ENCODE data around the gene NXPH3. TPM values are rescaled to one million over a fixed set of nuclear protein-coding genes. Genes with fewer than 3 reads are reported as not detected.

The NXPH3 gene
- total RNA-seq, 1 experiment from 2014 or later, result 0.10 TPM

DNA sequence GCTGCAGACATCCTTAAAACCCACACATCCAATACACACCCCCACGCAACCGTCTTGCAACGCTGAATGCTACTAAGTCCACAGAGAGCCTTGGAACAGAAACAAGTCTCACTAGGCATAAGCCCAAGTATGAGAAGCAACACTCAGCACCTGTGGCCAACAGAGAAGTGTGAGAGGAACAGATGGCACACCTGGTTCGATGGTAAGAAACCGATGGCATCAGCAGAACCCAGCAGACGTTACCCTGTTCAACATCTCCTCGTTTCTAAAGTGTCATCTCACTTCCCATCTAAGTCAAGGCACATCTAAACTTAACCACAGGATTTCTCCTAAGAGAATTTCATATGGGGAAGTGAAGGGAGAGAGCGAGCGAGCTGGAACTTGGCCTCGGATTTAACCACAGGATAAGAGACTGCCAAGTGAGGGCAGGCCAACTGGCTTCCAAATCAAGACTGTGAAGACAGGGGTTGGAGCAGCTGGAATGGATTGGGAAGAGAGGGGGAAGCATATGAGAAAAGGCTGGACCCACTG is 41.0 kb downstream of the NXPH3 start:
- Histone ChIP-seq H3K27ac (ENCODE audit: low read depth, low read length) (no peak overlapping the region), H3K4me3 (replicated peaks in 1 of 2; ENCODE audit: low read depth in 1 of 2, low read length in 2 of 2) (no peak overlapping the region), H3K4me1 (ENCODE audit: control insufficient read depth in 1 of 2, insufficient read depth in 2 of 2, low read length in 2 of 2) (no peaks in the 10 kb centered on the region), H3K9ac (ENCODE audit: low read length) (no peak overlapping the region), H3K36me3 (ENCODE audit: control insufficient read depth in 1 of 2, insufficient read depth in 2 of 2, low read length in 2 of 2) (peaks cover 26 to 35% of the 10 kb centered on the region in 2 experiments; a peak in 3 of 4 replicates), H2AFZ (ENCODE audit: low read depth, low read length, poor library complexity, severe bottlenecking) (no peak overlapping the region), H3K79me2 (ENCODE audit: insufficient read depth, low read length) (peaks cover 8% of the 10 kb centered on the region; the same call in 1 of the 2 replicates), H3K27me3 (ENCODE audit: insufficient read depth, low read length) (no peaks in the 10 kb centered on the region), H4K20me1 (ENCODE audit: insufficient read depth) (peaks cover 4% of the 10 kb centered on the region; the same call in 1 of the 2 replicates), H3K9me2 (ENCODE audit: insufficient read depth) (no peaks in the 10 kb centered on the region), H3K9me3 (ENCODE audit: control insufficient read depth in 1 of 2, insufficient read depth in 1 of 2, low read depth in 1 of 2, low read length in 2 of 2) (no peaks in the 10 kb centered on the region), H3K4me2 (ENCODE audit: low read length) (no peak overlapping the region)
- ChIA-PET RAD21 (ENCODE audit: low non-redundant PET in 1 of 2, low total read pairs in 2 of 2, uncharacterized antibody in 2 of 2, unreplicated experiment in 2 of 2) (no interaction called here), POLR2A (no interaction called here), CTCF (no interaction called here)
- no peak for TF ChIP-seq TCF7L2 (IDR thresholded peaks at IDR 0.05; ENCODE audit: borderline replicate concordance, extremely low read depth, insufficient read depth, insufficient read length)
- TF ChIP-seq SP1 (IDR thresholded peaks at IDR 0.05; ENCODE audit: low read depth), result no peak
- TF ChIP-seq, protein P1, sequence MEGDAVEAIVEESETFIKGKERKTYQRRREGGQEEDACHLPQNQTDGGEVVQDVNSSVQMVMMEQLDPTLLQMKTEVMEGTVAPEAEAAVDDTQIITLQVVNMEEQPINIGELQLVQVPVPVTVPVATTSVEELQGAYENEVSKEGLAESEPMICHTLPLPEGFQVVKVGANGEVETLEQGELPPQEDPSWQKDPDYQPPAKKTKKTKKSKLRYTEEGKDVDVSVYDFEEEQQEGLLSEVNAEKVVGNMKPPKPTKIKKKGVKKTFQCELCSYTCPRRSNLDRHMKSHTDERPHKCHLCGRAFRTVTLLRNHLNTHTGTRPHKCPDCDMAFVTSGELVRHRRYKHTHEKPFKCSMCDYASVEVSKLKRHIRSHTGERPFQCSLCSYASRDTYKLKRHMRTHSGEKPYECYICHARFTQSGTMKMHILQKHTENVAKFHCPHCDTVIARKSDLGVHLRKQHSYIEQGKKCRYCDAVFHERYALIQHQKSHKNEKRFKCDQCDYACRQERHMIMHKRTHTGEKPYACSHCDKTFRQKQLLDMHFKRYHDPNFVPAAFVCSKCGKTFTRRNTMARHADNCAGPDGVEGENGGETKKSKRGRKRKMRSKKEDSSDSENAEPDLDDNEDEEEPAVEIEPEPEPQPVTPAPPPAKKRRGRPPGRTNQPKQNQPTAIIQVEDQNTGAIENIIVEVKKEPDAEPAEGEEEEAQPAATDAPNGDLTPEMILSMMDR (IDR thresholded peaks at IDR 0.05 in 2 of 3, conservative IDR thresholded peaks at IDR 0.05 in 1 of 3; ENCODE audit: borderline replicate concordance in 1 of 3, insufficient read depth in 1 of 3, low read depth in 2 of 3, low read length in 2 of 3), result no peak
- BruUV-seq (replicated peaks), result no TSS peak
- DNase-seq (ENCODE audit: low read depth, low spot score) (no peak), ATAC-seq (no peak)
- intact Hi-C loops (cut with micrococcal nuclease), result no loop called here

DNA sequence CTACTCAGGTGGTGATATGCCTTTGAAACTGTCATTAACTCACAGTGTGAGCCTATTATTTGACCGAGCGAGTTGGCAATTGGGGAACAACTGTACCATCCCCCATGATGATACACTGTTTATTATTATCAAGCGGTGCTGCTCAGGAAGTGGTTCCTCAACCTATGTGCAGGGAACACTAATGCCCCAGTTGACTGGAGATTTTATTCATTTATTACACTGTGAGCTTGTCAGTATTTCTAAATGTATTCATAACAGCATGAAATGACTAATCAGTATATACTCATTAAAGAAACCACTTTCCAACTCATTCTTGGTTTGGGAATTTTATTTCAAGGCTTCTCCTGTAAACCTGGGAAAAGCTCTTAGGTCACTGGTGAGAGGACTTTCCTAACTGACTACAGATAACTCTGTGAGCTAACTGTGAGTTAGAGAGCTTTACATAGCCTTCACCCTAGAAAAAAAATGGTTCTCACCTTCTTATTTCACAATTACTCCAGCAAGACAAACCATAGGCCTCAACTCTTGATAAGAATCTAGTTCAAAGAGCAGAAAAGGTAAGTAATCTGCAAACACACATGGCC is 42.4 kb downstream of the NXPH3 start:
- ChIA-PET POLR2A (no interaction called here), CTCF (no interaction called here), RAD21 (ENCODE audit: low non-redundant PET in 1 of 2, low total read pairs in 2 of 2, uncharacterized antibody in 2 of 2, unreplicated experiment in 2 of 2) (no interaction called here)
- no peaks in the 10 kb centered on the region for H3K27me3 ChIP-seq (ENCODE audit: insufficient read depth, low read length)
- no peaks in the 10 kb centered on the region for H3K9me2 ChIP-seq (ENCODE audit: insufficient read depth)
- no peak overlapping the region for H3K4me3 ChIP-seq (replicated peaks in 1 of 2; ENCODE audit: low read depth in 1 of 2, low read length in 2 of 2)
- H3K9ac ChIP-seq (ENCODE audit: low read length), result no peak overlapping the region
- DNase-seq (ENCODE audit: low read depth, low spot score), result no peak
- no peak overlapping the region for H3K4me2 ChIP-seq (ENCODE audit: low read length)
- H2AFZ ChIP-seq (ENCODE audit: low read depth, low read length, poor library complexity, severe bottlenecking), result no peak overlapping the region
- H3K4me1 ChIP-seq (ENCODE audit: control insufficient read depth in 1 of 2, insufficient read depth in 2 of 2, low read length in 2 of 2), result no peaks in the 10 kb centered on the region
- no peak for ATAC-seq
- H3K27ac ChIP-seq (ENCODE audit: low read depth, low read length), result no peak overlapping the region
- no peaks in the 10 kb centered on the region for H3K9me3 ChIP-seq (ENCODE audit: control insufficient read depth in 1 of 2, insufficient read depth in 1 of 2, low read depth in 1 of 2, low read length in 2 of 2)
- intact Hi-C loops (cut with micrococcal nuclease), result no loop called here
- no peaks in the 10 kb centered on the region for H4K20me1 ChIP-seq (ENCODE audit: insufficient read depth)
- H3K79me2 ChIP-seq (ENCODE audit: insufficient read depth, low read length), result peaks cover 8% of the 10 kb centered on the region; the same call in 1 of the 2 replicates
- H3K36me3 ChIP-seq (ENCODE audit: control insufficient read depth in 1 of 2, insufficient read depth in 2 of 2, low read length in 2 of 2), result peaks cover 30 to 35% of the 10 kb centered on the region in 2 experiments; a peak in 3 of 4 replicates
- BruUV-seq (replicated peaks), result no TSS peak
- TF ChIP-seq, protein P2, sequence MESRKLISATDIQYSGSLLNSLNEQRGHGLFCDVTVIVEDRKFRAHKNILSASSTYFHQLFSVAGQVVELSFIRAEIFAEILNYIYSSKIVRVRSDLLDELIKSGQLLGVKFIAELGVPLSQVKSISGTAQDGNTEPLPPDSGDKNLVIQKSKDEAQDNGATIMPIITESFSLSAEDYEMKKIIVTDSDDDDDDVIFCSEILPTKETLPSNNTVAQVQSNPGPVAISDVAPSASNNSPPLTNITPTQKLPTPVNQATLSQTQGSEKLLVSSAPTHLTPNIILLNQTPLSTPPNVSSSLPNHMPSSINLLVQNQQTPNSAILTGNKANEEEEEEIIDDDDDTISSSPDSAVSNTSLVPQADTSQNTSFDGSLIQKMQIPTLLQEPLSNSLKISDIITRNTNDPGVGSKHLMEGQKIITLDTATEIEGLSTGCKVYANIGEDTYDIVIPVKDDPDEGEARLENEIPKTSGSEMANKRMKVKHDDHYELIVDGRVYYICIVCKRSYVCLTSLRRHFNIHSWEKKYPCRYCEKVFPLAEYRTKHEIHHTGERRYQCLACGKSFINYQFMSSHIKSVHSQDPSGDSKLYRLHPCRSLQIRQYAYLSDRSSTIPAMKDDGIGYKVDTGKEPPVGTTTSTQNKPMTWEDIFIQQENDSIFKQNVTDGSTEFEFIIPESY (IDR thresholded peaks at IDR 0.05; ENCODE audit: extremely low read depth, insufficient replicate concordance, low read length), result no peak
- no peak for TF ChIP-seq POLR2A (IDR thresholded peaks at IDR 0.05; ENCODE audit: borderline replicate concordance, extremely low read depth, insufficient read depth, insufficient read length)
- TF ChIP-seq EZH2 (IDR thresholded peaks at IDR 0.05), result no peak
- no peak for TF ChIP-seq JUND (IDR thresholded peaks at IDR 0.05)
- TF ChIP-seq ZNF274 (IDR thresholded peaks at IDR 0.05; ENCODE audit: low read depth, low read length), result no peak
- no peak for TF ChIP-seq YY1 (IDR thresholded peaks at IDR 0.05; ENCODE audit: extremely low read depth, insufficient replicate concordance, low read depth, low read length)
- TF ChIP-seq CBX3 (IDR thresholded peaks at IDR 0.05; ENCODE audit: low read depth), result no peak
- no peak for TF ChIP-seq SP1 (IDR thresholded peaks at IDR 0.05; ENCODE audit: low read depth)
- TF ChIP-seq FOSL1 (IDR thresholded peaks at IDR 0.05; ENCODE audit: low read depth), result no peak
- TF ChIP-seq EGR1 (IDR thresholded peaks at IDR 0.05; ENCODE audit: low read depth), result no peak
- TF ChIP-seq, protein P1 (IDR thresholded peaks at IDR 0.05 in 2 of 3, conservative IDR thresholded peaks at IDR 0.05 in 1 of 3; ENCODE audit: borderline replicate concordance in 1 of 3, insufficient read depth in 1 of 3, low read depth in 2 of 3, low read length in 2 of 3), result no peak

Measured in HCT116 (cell line).